Measurements from ENCODE around the gene ZDHHC21. TPM values are rescaled to one million over a fixed set of nuclear protein-coding genes. Genes with fewer than 3 reads are reported as not detected.

The ZDHHC21 gene
- total and polyA plus RNA-seq, 2 donors (not counting 1 experiment from before 2014, with no cell fraction given) = 5.2 to 8.6 TPM

GRCh38 chr9:14565352-14566016 lies 127.7 kb downstream of the ZDHHC21 start:
- H3K4me2 ChIP-seq (ENCODE audit: extremely low read depth, insufficient read depth, low read length) = no peak overlapping the region
- no peak overlapping the region for H3K27ac ChIP-seq (ENCODE audit: insufficient read depth, low read length)
- H2AFZ ChIP-seq (ENCODE audit: low read length) = no peak overlapping the region
- H3K4me3 ChIP-seq (replicated peaks in 1 of 4; ENCODE audit: control extremely low read depth in 1 of 4, insufficient read depth in 1 of 4, low read depth in 3 of 4, low read length in 4 of 4) = no peak overlapping the region
- no peaks in the 10 kb centered on the region for H3K4me1 ChIP-seq (ENCODE audit: control insufficient read depth, extremely low read depth, insufficient read depth, low read length)
- H3K27me3 ChIP-seq (ENCODE audit: control insufficient read depth, insufficient read depth, low read length) = no peaks in the 10 kb centered on the region
- H3K79me2 ChIP-seq (ENCODE audit: control insufficient read depth, insufficient read depth, low read length) = no peaks in the 10 kb centered on the region
- DNase-seq (ENCODE audit: low read depth in 2 of 2) = no peak
- no peaks in the 10 kb centered on the region for H4K20me1 ChIP-seq (ENCODE audit: control insufficient read depth, extremely low read depth, insufficient read depth, low read length)
- H3K9me3 ChIP-seq (ENCODE audit: control insufficient read depth, insufficient read depth, low read depth, low read length) = no peaks in the 10 kb centered on the region
- H3K36me3 ChIP-seq (ENCODE audit: control insufficient read depth, insufficient read depth, low read length) = no peaks in the 10 kb centered on the region
- TF ChIP-seq EZH2 (IDR thresholded peaks at IDR 0.05; ENCODE audit: low read length, missing control alignments) (no peak), CTCF (conservative IDR thresholded peaks at IDR 0.05 in 1 of 2, IDR thresholded peaks at IDR 0.05 in 1 of 2; ENCODE audit: low read depth in 1 of 2, low read length in 2 of 2) (no peak)
- no peak overlapping the region for H3K9ac ChIP-seq (ENCODE audit: insufficient read depth, low read length)

GRCh38 chr9:14563902-14564624 lies 129.2 kb downstream of the ZDHHC21 start:
- no peak overlapping the region for H2AFZ ChIP-seq (ENCODE audit: low read length)
- no peaks in the 10 kb centered on the region for H3K36me3 ChIP-seq (ENCODE audit: control insufficient read depth, insufficient read depth, low read length)
- no peaks in the 10 kb centered on the region for H3K27me3 ChIP-seq (ENCODE audit: control insufficient read depth, insufficient read depth, low read length)
- H3K27ac ChIP-seq (ENCODE audit: insufficient read depth, low read length) = no peak overlapping the region
- H3K9me3 ChIP-seq (ENCODE audit: control insufficient read depth, insufficient read depth, low read depth, low read length) = no peaks in the 10 kb centered on the region
- no peak overlapping the region for H3K9ac ChIP-seq (ENCODE audit: insufficient read depth, low read length)
- no peak overlapping the region for H3K4me2 ChIP-seq (ENCODE audit: extremely low read depth, insufficient read depth, low read length)
- no peak overlapping the region for H3K4me3 ChIP-seq (replicated peaks in 1 of 4; ENCODE audit: control extremely low read depth in 1 of 4, insufficient read depth in 1 of 4, low read depth in 3 of 4, low read length in 4 of 4)
- no peaks in the 10 kb centered on the region for H4K20me1 ChIP-seq (ENCODE audit: control insufficient read depth, extremely low read depth, insufficient read depth, low read length)
- no peaks in the 10 kb centered on the region for H3K79me2 ChIP-seq (ENCODE audit: control insufficient read depth, insufficient read depth, low read length)
- no peak for DNase-seq (ENCODE audit: low read depth in 2 of 2)
- TF ChIP-seq EZH2 (IDR thresholded peaks at IDR 0.05; ENCODE audit: low read length, missing control alignments) (no peak), CTCF (conservative IDR thresholded peaks at IDR 0.05 in 1 of 2, IDR thresholded peaks at IDR 0.05 in 1 of 2; ENCODE audit: low read depth in 1 of 2, low read length in 2 of 2) (no peak)
- H3K4me1 ChIP-seq (ENCODE audit: control insufficient read depth, extremely low read depth, insufficient read depth, low read length) = no peaks in the 10 kb centered on the region

GRCh38 chr9:14561929-14562405 lies 131.3 kb downstream of the ZDHHC21 start:
- Histone ChIP-seq H4K20me1 (ENCODE audit: control insufficient read depth, extremely low read depth, insufficient read depth, low read length) (no peaks in the 10 kb centered on the region), H3K36me3 (ENCODE audit: control insufficient read depth, insufficient read depth, low read length) (no peaks in the 10 kb centered on the region), H3K9ac (ENCODE audit: insufficient read depth, low read length) (no peak overlapping the region), H3K27me3 (ENCODE audit: control insufficient read depth, insufficient read depth, low read length) (no peaks in the 10 kb centered on the region), H3K4me2 (ENCODE audit: extremely low read depth, insufficient read depth, low read length) (no peak overlapping the region), H2AFZ (ENCODE audit: low read length) (no peak overlapping the region), H3K27ac (ENCODE audit: insufficient read depth, low read length) (no peak overlapping the region), H3K4me1 (ENCODE audit: control insufficient read depth, extremely low read depth, insufficient read depth, low read length) (no peaks in the 10 kb centered on the region), H3K4me3 (replicated peaks in 1 of 4; ENCODE audit: control extremely low read depth in 1 of 4, insufficient read depth in 1 of 4, low read depth in 3 of 4, low read length in 4 of 4) (no peak overlapping the region), H3K9me3 (ENCODE audit: control insufficient read depth, insufficient read depth, low read depth, low read length) (no peaks in the 10 kb centered on the region), H3K79me2 (ENCODE audit: control insufficient read depth, insufficient read depth, low read length) (no peaks in the 10 kb centered on the region)
- TF ChIP-seq CTCF (conservative IDR thresholded peaks at IDR 0.05 in 1 of 2, IDR thresholded peaks at IDR 0.05 in 1 of 2; ENCODE audit: low read depth in 1 of 2, low read length in 2 of 2) = no peak
- TF ChIP-seq EZH2 (IDR thresholded peaks at IDR 0.05; ENCODE audit: low read length, missing control alignments) = no peak
- no peak for DNase-seq (ENCODE audit: low read depth in 2 of 2)

All from fibroblast of lung (primary cell).